ENCODE measurements around the gene PPP1R10.

PPP1R10 gene

GRCh38 chr6:30570263-30570662 lies 46.8 kb downstream of the PPP1R10 start:
- peaks cover 15% of the 10 kb centered on the region for H3K4me1 ChIP-seq (ENCODE audit: control insufficient read depth, insufficient read depth, low read length)
- H3K4me3 ChIP-seq (ENCODE audit: low read depth, low read length) = peak overlapping the region; percentile 96
- no peak overlapping the region for H3K27ac ChIP-seq (ENCODE audit: low read depth, low read length)
- H3K9ac ChIP-seq (ENCODE audit: low read length) = no peak overlapping the region
- H3K36me3 ChIP-seq (ENCODE audit: control insufficient read depth, insufficient read depth, low read length) = peaks cover 19% of the 10 kb centered on the region; the same call in 1 of the 2 replicates
- no peaks in the 10 kb centered on the region for H3K9me3 ChIP-seq (ENCODE audit: control insufficient read depth, insufficient read depth, low read depth, low read length)
- no peaks in the 10 kb centered on the region; the same call in 1 of the 2 replicates for H3K27me3 ChIP-seq (ENCODE audit: control insufficient read depth, insufficient read depth, low read length)

GRCh38 chr6:30568245-30568644 lies 48.8 kb downstream of the PPP1R10 start:
- Histone ChIP-seq H3K9ac (ENCODE audit: low read length) (no peak overlapping the region), H3K9me3 (ENCODE audit: control insufficient read depth, insufficient read depth, low read depth, low read length) (no peaks in the 10 kb centered on the region), H3K4me3 (ENCODE audit: low read depth, low read length) (no peak overlapping the region), H3K27ac (ENCODE audit: low read depth, low read length) (no peak overlapping the region), H3K4me1 (ENCODE audit: control insufficient read depth, insufficient read depth, low read length) (peaks cover 11% of the 10 kb centered on the region), H3K36me3 (ENCODE audit: control insufficient read depth, insufficient read depth, low read length) (peaks cover 11% of the 10 kb centered on the region), H3K27me3 (ENCODE audit: control insufficient read depth, insufficient read depth, low read length) (no peaks in the 10 kb centered on the region; the same call in 1 of the 2 replicates)

DNA sequence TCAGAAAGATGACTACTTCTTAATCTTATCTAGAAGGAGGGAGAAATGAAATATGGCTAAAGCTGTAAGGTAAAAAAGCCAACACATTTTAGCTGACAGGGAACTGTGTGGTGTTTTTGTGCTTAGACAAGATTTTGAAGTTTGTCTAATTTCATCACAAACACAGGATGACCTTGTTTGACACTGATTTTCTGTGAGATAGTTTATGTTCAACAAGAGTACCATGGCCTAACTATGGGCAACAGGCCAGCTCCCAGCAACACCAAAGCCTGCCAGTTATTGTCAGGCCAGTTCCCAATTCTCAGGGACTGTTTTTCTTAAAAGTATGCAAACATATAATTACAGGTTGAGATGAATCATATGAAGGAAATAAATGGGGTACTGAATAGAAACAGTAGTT lies 51.3 kb downstream of the PPP1R10 start:
- Histone ChIP-seq H3K4me1 (ENCODE audit: control insufficient read depth, insufficient read depth, low read length) (peaks cover 6% of the 10 kb centered on the region; the same call in 1 of the 2 replicates), H3K4me3 (ENCODE audit: low read depth, low read length) (no peak overlapping the region), H3K9me3 (ENCODE audit: control insufficient read depth, insufficient read depth, low read depth, low read length) (no peaks in the 10 kb centered on the region), H3K27me3 (ENCODE audit: control insufficient read depth, insufficient read depth, low read length) (no peaks in the 10 kb centered on the region; the same call in 1 of the 2 replicates), H3K9ac (ENCODE audit: low read length) (no peak overlapping the region), H3K27ac (ENCODE audit: low read depth, low read length) (no peak overlapping the region), H3K36me3 (ENCODE audit: control insufficient read depth, insufficient read depth, low read length) (peaks cover 24% of the 10 kb centered on the region)

DNA sequence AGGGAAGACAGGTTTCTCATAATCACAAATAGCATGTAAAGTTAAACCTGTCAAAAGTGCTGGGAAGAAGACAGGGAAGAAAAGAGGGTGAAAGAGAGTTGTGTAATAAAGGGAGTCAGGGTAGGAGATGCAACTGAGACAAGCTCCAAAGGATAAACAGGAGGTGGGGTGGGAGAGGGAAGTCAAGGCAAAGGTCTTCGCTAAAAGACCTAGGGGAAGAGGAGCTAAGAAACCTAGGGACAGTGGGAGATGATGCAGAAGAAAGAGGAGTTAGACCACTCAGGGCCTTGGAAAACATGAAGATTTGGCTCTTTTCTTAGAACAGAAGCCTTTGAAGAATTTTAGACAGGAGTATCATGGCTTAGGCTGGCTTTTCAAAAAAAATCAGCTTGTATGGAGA lies 52.9 kb downstream of the PPP1R10 start:
- H3K4me1 ChIP-seq (ENCODE audit: control insufficient read depth, insufficient read depth, low read length) = no peaks in the 10 kb centered on the region
- H3K27me3 ChIP-seq (ENCODE audit: control insufficient read depth, insufficient read depth, low read length) = no peaks in the 10 kb centered on the region
- H3K36me3 ChIP-seq (ENCODE audit: control insufficient read depth, insufficient read depth, low read length) = peaks cover 24% of the 10 kb centered on the region
- no peak overlapping the region for H3K27ac ChIP-seq (ENCODE audit: low read depth, low read length)
- H3K4me3 ChIP-seq (ENCODE audit: low read depth, low read length) = no peak overlapping the region
- no peak overlapping the region for H3K9ac ChIP-seq (ENCODE audit: low read length)
- H3K9me3 ChIP-seq (ENCODE audit: control insufficient read depth, insufficient read depth, low read depth, low read length) = no peaks in the 10 kb centered on the region

- Histone ChIP-seq H3K27ac (ENCODE audit: low read depth, low read length) (no peak overlapping the region), H3K4me1 (ENCODE audit: control insufficient read depth, insufficient read depth, low read length) (peaks cover 5% of the 10 kb centered on the region; the same call in 1 of the 2 replicates), H3K27me3 (ENCODE audit: control insufficient read depth, insufficient read depth, low read length) (no peaks in the 10 kb centered on the region), H3K9ac (ENCODE audit: low read length) (no peak overlapping the region), H3K36me3 (ENCODE audit: control insufficient read depth, insufficient read depth, low read length) (peaks cover 24% of the 10 kb centered on the region), H3K4me3 (ENCODE audit: low read depth, low read length) (no peak overlapping the region), H3K9me3 (ENCODE audit: control insufficient read depth, insufficient read depth, low read depth, low read length) (no peaks in the 10 kb centered on the region)
Observed at GRCh38 chr6:30562470-30563425, 54.3 kb downstream of the PPP1R10 start.

DNA sequence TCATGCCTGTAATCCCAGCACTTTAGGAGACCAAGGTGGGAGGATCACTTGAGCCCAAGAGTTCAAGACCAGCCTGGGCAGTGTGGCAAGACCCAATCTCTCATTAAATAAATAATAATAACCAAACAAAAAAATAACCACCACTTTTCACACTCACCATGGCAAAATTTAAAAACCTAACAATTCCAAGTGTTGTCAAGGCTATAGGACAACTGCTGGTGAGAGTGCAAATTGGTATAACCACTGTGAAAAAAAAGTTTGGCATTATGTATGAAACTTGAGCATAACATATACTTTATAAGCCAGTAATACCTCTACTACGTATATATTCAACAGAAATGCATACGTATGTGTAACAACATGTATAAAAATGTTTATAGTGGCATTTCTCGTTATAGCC lies 56.1 kb downstream of the PPP1R10 start:
- H3K27ac ChIP-seq (ENCODE audit: low read depth, low read length) = no peak overlapping the region
- no peaks in the 10 kb centered on the region for H3K9me3 ChIP-seq (ENCODE audit: control insufficient read depth, insufficient read depth, low read depth, low read length)
- no peaks in the 10 kb centered on the region for H3K27me3 ChIP-seq (ENCODE audit: control insufficient read depth, insufficient read depth, low read length)
- peaks cover 5% of the 10 kb centered on the region; the same call in 1 of the 2 replicates for H3K4me1 ChIP-seq (ENCODE audit: control insufficient read depth, insufficient read depth, low read length)
- no peak overlapping the region for H3K4me3 ChIP-seq (ENCODE audit: low read depth, low read length)
- peaks cover 24% of the 10 kb centered on the region for H3K36me3 ChIP-seq (ENCODE audit: control insufficient read depth, insufficient read depth, low read length)
- H3K9ac ChIP-seq (ENCODE audit: low read length) = no peak overlapping the region

GRCh38 chr6:30557683-30557981 lies 59.4 kb downstream of the PPP1R10 start:
- Histone ChIP-seq H3K27me3 (ENCODE audit: control insufficient read depth, insufficient read depth, low read length) (no peaks in the 10 kb centered on the region), H3K27ac (ENCODE audit: low read depth, low read length) (peak overlapping the region; percentile 88), H3K4me3 (ENCODE audit: low read depth, low read length) (peak overlapping the region; percentile 91), H3K9ac (ENCODE audit: low read length) (peak overlapping the region; percentile 96), H3K9me3 (ENCODE audit: control insufficient read depth, insufficient read depth, low read depth, low read length) (no peaks in the 10 kb centered on the region), H3K36me3 (ENCODE audit: control insufficient read depth, insufficient read depth, low read length) (peaks cover 35% of the 10 kb centered on the region), H3K4me1 (ENCODE audit: control insufficient read depth, insufficient read depth, low read length) (peaks cover 5% of the 10 kb centered on the region; the same call in 1 of the 2 replicates)

GRCh38 chr6:30556906-30557682 lies 59.9 kb downstream of the PPP1R10 start, which contains the start of gene PRR3:
TSS of gene PRR3 (plus strand) at chr6:30557295. CDS start at chr6:30557345, 50 bp downstream.
- H3K9me3 ChIP-seq (ENCODE audit: control insufficient read depth, insufficient read depth, low read depth, low read length) = no peaks in the 10 kb centered on the region
- H3K27ac ChIP-seq (ENCODE audit: low read depth, low read length) = peak within 1 kb of the TSS; percentile 88
- peak within 1 kb of the TSS; percentile 91 for H3K4me3 ChIP-seq (ENCODE audit: low read depth, low read length)
- H3K27me3 ChIP-seq (ENCODE audit: control insufficient read depth, insufficient read depth, low read length) = no peaks in the 10 kb centered on the region
- H3K36me3 ChIP-seq (ENCODE audit: control insufficient read depth, insufficient read depth, low read length) = peaks cover 35% of the 10 kb centered on the region
- peak within 1 kb of the TSS; percentile 96 for H3K9ac ChIP-seq (ENCODE audit: low read length)
- H3K4me1 ChIP-seq (ENCODE audit: control insufficient read depth, insufficient read depth, low read length) = peaks cover 5% of the 10 kb centered on the region; the same call in 1 of the 2 replicates

DNA sequence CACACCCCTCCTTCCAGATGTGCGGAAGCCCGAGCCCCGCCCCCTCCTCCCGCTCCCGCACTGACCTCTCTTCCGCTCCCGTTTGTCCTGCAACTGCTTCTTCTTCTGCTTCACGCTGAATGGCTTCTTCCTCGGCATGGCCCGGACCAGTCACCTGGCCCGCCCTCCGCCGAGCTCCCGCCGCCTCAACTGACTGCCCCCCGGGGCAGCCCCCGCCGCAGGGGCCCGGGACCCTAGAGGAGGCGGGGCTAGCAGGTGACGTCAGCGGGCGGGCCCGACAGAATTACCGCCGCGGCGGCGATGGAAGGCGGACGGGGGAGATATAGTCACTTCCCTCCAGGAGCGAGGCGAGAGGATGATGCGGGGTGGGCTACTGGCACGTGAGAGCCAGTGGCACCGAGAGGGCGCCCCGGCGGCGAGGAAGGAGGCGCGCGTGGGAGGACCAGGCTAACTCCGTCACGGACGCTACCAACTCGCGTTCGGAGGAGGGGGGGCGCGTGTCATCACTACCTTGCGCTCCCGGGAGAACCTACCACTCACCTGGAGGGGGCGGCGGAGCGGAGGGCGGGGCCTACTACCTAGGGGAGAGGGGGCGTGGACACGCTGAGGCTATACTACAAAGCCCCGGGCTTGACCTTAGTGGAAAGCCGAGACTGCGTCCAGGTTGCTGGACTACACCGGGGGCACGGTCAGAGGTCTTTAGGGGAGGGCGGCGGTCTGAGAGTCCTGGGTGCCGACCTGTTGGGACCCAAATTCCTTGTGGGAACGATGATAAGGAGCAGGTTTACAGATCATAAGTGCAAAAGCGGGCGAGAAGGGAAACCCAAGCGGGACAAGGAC lies 60.8 kb downstream of the PPP1R10 start, which contains the start of gene GNL1:
TSS of gene GNL1 (minus strand) at position 424 of the 840 bp plus-strand sequence. CDS start at position 138, 286 bp downstream.
- Histone ChIP-seq H3K9me3 (ENCODE audit: control insufficient read depth, insufficient read depth, low read depth, low read length) (no peaks in the 10 kb centered on the region), H3K4me3 (ENCODE audit: low read depth, low read length) (peak within 1 kb of the TSS; percentile 91), H3K36me3 (ENCODE audit: control insufficient read depth, insufficient read depth, low read length) (peaks cover 36% of the 10 kb centered on the region), H3K27ac (ENCODE audit: low read depth, low read length) (peak within 1 kb of the TSS; percentile 88), H3K4me1 (ENCODE audit: control insufficient read depth, insufficient read depth, low read length) (peaks cover 5% of the 10 kb centered on the region; the same call in 1 of the 2 replicates), H3K27me3 (ENCODE audit: control insufficient read depth, insufficient read depth, low read length) (no peaks in the 10 kb centered on the region), H3K9ac (ENCODE audit: low read length) (peak within 1 kb of the TSS; percentile 96)

DNA sequence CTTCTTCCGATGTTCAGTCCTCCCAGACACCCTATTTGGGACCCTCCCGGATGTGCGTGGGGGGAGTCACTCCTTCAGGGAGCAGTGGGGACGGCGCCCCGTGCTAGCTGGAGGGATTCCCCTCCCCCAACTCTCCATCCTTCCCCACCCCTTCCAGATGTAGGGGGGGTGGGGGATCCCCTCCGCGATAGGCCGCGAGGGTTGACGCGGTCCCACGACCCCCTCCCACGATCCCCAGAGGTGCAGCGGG lies 61.3 kb downstream of the PPP1R10 start:
- H3K9me3 ChIP-seq (ENCODE audit: control insufficient read depth, insufficient read depth, low read depth, low read length) = no peaks in the 10 kb centered on the region
- no peaks in the 10 kb centered on the region for H3K27me3 ChIP-seq (ENCODE audit: control insufficient read depth, insufficient read depth, low read length)
- peak overlapping the region; percentile 88 for H3K27ac ChIP-seq (ENCODE audit: low read depth, low read length)
- peaks cover 5% of the 10 kb centered on the region; the same call in 1 of the 2 replicates for H3K4me1 ChIP-seq (ENCODE audit: control insufficient read depth, insufficient read depth, low read length)
- peak overlapping the region; percentile 81 for H3K9ac ChIP-seq (ENCODE audit: low read length)
- H3K4me3 ChIP-seq (ENCODE audit: low read depth, low read length) = peak overlapping the region; percentile 91
- H3K36me3 ChIP-seq (ENCODE audit: control insufficient read depth, insufficient read depth, low read length) = peaks cover 37% of the 10 kb centered on the region
